AML-193 (cell line): ENCODE results near the gene ZNF687.
A peak's percentile ranks its signal among the peaks of the same experiment; 100 is the strongest.

Experiments used
- DNase-seq, 2 experiments: peaks; one replicate each; lab custom pipeline; 2025; lab: John Stamatoyannopoulos, UW

Gene ZNF687

DNA sequence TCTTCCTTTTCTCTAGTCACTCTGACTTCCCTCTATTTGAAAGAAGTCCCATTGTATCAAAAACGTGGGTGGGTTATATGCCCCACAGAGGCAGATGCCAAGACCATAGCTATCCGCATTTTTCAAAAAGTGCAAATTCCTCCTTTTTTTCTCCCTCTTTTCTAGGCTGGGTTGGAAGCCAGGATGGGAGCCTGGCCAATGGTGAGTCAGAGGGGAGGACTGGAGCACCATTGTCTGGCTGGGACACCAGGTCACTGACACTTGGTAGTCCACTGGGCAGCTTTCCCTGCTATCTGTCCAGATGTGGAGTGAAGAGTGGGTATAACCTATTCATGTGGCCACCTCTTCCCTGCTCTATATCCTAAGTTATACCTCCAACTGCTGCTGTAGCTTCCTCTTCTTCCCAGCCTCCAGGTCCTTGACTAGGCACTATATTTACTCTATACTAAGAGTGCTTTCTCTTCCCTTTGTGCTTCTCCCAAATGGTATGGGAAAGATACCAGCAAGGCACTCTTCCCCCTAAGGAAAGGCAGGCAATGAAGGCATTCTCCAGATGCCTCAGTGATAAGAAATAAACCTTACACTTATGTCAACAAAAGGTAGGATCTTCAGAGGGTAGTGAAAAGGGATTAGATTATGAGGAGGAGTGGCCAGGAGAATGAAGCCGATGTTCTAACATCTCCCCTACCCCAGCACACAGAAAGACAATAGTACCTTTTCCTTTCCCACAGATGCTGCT is 32.2 kb downstream of the ZNF687 start:
- no peak for DNase-seq

DNA sequence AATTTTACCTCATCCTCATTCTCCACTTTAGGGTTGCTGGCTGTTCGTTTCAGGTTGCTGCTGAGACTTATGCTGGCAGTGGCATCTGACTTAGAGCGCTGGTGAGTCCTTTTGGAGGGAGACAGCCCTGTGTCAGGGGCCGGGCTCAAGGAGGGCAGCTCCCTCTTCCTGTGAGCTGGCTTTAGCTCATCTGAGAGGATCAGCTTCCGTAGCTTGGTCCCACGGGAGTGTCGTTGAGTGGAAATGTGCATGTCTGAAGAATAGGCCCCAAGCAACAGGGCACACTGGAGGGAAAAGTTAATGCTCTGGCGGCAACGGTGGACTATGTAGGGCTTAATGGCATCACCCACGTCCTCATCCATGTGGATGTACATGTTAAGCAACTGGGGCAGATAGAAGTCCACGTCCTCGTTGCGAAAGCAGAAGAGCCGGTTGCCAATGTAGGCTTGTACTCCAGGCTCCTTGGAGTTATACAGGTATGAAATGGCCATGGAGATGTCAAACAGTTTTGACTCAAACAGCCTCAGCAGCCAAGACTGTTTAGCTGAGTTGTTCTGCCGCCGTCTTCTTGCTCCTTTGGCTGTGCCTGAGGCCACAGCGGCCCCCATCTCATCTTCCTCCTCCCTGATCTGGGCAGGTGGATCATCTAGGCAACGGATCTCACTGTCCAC is 33.6 kb downstream of the ZNF687 start:
- DNase-seq, result no peak

DNA sequence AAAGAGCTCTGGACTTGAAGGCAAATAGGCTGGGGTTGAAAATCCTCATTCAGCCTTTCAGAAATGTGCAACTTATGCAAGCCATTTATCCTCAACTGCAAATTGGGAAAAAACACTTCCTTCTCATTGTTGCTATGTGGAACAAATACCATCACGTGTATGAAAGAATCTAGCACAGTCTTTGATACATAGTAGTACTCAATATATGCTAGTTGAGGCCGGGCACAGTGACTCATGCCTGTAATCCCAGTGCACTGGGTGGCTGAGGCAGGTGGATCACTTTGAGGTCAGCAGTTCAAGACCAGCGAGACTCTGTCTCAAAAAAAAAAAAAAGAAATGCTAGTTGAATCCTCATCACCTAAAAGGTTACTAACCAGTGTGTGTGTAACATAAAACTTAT is 36.9 kb downstream of the ZNF687 start:
- no peak for DNase-seq

DNA sequence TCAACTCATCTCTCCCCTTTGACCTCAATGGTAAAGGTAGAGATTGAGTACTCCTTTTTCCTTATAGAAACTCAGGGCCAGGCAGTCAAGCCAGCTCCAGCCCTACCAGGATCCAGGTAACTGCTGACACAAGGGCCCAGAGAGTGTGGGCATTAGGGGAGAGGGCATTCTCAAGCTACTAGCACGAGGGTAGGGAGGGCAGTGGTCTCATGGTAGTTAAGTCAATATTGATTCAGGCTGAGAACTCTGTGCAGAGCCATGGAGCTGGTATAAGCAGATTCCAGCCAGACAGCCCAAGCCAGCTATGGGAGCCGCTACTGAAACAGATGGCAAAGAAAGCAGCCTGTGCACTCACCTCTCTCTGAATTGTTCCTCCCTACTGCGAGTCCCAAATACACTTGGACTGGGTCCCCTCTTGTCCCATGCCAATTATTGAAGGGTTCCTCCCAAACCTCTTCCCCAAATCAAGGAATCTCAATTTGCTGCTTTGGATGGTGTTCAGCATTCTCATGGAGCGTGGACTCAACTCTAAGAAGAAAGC is 42.4 kb downstream of the ZNF687 start:
- no peak for DNase-seq

DNA sequence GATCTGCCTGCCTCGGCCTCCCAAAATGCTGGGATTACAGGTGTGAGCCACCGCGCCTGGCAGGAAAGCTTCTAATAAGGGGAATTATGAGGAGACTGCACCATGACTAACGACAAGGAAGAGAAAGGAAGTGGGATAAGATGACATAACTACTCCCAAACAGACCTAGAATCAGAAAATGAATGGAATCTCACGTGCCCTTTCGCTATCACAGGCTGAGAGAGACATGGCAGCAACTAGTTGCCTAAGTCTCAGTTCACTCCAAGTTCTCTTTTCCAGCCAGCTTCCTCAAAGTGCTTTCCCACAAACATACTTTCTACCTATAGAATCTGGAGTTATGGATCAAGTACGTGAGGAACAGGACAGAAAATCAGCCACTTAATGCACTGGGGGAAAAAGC is 43.1 kb downstream of the ZNF687 start:
- no peak for DNase-seq

DNA sequence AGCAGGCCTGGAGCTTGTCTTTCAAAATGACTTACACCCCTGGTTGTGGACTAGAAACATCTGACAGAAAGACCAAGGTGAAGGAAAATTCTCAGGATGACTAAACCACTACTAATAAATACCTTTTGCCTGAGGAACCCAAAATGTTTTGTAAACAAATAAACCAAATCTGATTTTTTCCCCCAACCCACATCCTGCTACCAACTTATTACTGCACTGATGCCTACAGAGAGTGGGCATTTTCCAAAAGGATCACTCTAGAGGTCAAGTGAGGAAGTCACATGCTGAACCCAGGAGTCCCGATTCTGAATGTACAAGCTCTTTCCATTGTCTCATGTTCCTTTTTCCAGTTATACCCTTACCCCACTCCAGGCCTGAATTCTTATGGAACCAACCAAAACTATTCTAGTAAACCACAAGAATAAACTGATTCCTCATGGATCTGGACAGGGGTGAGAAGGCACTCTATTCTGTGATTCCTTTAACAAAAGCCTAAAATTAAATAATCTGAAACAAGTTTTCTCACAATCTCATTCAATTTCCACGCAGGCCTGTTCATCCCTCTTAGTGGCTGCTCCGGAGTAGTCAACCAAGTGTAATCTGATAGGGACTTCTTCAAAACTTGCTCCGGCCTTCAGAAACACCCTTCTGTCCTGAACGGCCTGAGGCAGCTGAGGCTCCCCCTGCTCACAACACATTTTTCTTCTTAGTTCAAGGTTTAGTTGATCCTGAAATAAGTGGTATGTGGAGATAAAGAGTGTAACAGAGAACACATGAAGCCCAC is 43.7 kb downstream of the ZNF687 start:
- DNase-seq, result no peak

DNA sequence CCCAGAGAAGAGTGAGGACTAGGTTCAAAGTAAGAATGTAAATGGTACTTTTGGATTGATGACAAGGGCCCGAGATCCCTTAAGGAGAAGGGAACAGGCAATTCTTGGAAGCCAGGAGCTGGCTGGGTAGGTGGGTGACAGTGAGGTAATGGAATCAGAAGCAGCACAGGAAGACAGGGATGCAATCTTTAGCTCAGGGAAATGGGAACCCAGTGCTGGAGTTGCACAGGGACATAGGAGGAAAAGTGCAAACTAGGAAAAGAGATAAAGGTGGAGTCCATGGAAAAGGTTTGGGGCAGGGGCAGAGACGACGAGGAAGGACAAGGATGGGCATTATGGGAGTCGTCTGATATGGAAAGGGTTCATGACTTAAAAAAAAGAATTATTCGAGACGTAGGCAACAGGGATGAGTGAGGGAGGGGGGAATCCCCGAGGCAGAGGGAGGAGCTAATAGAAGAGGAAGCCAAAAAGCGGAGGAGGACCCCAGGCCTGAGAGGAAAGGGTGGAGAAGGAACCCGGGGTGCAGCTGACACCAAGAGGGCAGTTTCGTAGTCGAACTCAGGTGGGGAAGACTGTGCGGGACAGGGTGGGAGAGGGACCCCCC is 44.6 kb downstream of the ZNF687 start:
- DNase-seq, result peak; percentile 67 to 70

DNA sequence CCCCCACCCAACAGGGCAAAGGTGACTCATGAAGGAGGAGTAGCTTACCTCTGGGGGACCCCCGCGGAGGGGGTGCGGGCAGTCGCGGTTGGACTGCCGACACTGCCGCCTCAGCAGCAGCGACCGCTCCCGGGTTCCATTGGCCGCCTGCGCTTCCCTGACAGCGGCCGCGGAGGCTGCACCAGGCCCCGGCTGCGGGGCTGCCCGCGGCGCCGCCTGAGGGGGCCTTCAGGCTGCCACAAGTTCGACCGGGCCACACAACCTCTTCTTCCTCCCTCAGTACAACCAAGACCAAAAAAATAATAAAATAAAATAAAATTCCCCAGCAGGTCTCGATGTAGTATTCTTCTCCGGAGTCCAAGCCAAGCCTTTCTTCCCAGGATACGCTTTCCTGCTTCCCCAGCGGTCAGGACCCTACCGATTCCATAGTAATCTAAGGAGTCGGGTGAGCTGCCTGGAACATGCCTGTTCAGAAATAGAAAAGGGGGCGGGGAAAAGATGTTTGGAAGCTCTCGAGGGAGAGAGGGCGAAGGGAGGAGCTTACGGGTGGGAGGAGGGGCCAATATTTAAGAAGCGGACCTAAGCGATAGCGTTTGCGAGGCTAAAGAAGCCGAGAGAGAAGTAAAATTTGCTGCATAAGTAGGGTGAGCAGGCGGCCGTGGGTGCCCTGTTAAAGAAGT is 45.3 kb downstream of the ZNF687 start, which contains the start of gene PI4KB:
TSS of gene PI4KB (minus strand) at position 194 of the 680 bp plus-strand sequence. CDS start 10,935 bp downstream, outside the sequence.
- peak; percentile 96 to 98 for DNase-seq

DNA sequence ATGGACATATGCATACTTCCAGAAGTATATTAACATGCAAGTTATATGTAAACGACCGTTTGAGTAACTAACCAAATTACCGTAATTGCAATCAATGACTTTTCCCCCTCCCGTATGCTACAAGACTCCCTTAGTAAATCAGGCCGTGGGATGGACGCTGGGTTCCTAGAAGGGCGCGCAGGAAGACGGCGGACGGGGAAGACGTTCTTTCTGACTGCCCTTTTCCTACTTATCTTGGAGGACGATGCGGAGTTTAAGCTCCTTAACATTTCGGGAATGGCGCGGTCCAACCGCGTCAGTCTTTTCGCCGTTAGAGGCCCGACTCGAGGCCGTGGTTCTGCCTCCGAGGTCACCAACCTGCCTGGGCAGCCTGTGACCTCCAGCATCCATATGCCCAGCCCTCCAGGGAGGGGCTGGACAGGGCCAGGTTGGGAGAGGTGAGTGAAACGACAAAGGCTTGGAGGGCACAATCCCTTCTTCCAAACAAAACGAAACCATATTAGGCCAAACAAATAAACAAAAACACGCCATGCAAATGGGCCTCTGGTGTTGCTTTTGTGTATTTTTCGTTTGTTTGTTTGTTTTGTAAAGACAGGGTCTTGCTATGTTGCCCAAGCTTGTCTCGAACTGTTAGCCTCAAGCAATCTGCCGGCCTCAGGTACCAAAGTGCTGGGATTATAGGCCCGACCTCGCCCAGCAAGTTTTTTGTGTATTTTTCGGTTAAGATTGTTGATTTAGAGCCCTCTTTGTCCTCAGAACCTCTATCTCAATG is 46.0 kb downstream of the ZNF687 start:
- no peak for DNase-seq

DNA sequence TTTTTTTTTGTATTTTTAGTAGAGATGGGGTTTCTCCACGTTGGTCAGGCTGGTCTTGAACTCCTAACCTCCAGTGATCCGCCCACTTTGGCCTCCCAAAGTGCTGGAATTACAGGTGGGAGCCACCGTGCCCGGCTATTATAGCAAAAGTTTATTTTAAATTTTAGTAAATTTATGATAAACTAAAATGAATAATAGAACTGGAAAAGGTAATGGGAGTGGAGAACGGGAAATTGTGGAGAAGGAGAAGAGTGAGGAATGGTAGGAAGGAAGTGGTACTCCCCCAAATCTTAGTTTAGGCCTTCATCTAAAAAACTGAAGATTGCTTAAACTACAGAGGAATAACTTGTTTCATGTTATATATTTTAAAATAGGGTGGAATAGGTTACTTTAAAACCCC is 52.7 kb downstream of the ZNF687 start:
- DNase-seq, result no peak

DNA sequence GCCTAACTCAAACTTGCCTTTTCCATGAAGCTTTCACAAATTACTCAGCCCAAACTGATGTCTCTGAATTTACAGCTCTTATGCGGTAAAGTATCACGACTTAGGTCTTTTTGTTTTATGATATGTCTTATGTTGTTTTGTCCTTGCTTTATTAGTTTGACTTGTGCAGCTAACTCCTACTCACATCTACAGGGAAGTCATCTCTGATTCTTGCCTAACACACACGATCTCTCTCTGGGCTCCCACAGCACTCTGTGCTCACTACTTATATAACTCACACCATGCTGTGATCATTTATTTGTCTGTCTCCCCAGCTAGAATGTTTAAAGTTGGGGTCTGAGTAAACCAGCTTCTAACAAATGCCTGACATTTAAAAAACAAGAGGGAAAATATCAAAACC is 54.5 kb downstream of the ZNF687 start:
- DNase-seq, result no peak

DNA sequence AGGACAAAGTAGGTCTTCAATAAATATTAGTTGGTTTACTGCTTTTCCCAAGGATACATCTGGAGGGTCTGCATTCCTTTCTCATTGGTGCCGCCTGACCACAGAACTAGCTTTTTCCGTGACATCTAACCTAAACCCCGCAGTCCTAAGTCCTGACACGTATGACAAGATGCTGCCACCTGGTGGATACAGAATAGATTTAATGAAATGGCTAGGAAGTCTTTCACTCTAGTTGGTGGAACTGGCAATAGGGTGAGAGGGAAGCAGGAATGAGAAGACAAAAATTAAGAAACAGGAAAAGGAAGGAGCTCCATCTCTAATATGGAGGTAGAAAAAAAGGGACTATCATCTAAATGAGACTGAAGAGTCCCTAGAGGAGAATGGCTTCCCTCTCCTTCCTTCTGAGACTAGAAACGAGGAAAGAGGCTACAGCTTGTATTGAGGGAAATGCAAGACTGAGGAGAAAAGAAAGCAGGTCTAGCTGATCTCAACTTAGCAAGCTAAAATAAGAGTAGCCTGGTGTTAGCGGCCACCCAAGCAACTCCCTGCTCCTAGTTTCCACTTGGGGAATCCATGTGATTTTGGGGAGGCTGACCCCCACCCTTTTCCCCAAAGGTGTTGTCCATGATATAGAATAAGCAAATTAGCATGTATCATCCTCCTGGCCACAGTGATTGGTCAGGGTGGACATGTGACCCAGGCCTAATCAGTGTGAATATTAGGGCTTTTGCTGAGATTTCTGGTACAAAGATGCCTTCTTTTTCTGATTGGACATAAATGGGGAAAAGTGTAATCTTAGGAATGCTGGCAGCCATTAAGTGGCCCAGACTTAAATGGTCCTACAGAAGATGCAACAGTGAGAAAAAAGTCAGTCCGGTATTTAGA is 59.0 kb downstream of the ZNF687 start:
- peak; percentile 82 to 88 for DNase-seq
